T-helper 17 cell (primary cell): ENCODE measurements around the gene AGBL1. TPM values are rescaled to one million over a fixed set of nuclear protein-coding genes. Genes with fewer than 3 reads are reported as not detected.

Experiments
- ATAC-seq: fragments of 150-1000 bp; cut with Tn5 transposase; 2 replicates; pipeline ENCODE4 v1.10.0; 2021; ENCODE audit warnings: mild to moderate bottlenecking, moderate library complexity
- DNase-seq, 3 donors: peaks; one replicate each; pipeline versions ENCODE4 v3.0.0 to v3.0.0-alpha.2; 2020 to 2021
- H3K9me3 ChIP-seq: one replicate; pipeline ENCODE4 v1.7.0; 2013; ENCODE audit warnings: low read length, mild to moderate bottlenecking; ENCODE audit not compliant: control insufficient read depth, poor library complexity, severe bottlenecking
- H3K27ac Mint-ChIP-seq: one replicate; pipeline ENCODE4 v1.8.0; 2022; ENCODE audit warnings: mild to moderate bottlenecking, moderate library complexity, mixed read lengths
- H3K27me3 Mint-ChIP-seq: one replicate; pipeline ENCODE4 v1.8.0; 2022; ENCODE audit warnings: mixed read lengths
- H3K36me3 Mint-ChIP-seq: one replicate; pipeline ENCODE4 v1.8.0; 2022; ENCODE audit warnings: low read depth, mixed read lengths
- H3K4me1 Mint-ChIP-seq: one replicate; pipeline ENCODE4 v1.8.0; 2022; ENCODE audit warnings: mild to moderate bottlenecking, mixed read lengths
- H3K4me3 Mint-ChIP-seq: one replicate; pipeline ENCODE4 v1.8.0; 2022; ENCODE audit warnings: mild to moderate bottlenecking, moderate library complexity, mixed read lengths
- total RNA-seq, 4 donors: library from RNA in 2 of 4; stranded (reverse) in 2 of 4; gene quantifications; one replicate each; pipeline ENCODE4 v1.2.3 and lab custom pipeline; 2022 to 2026

The AGBL1 gene
- total RNA-seq, 2 donors from 2014 or later = not detected

DNA sequence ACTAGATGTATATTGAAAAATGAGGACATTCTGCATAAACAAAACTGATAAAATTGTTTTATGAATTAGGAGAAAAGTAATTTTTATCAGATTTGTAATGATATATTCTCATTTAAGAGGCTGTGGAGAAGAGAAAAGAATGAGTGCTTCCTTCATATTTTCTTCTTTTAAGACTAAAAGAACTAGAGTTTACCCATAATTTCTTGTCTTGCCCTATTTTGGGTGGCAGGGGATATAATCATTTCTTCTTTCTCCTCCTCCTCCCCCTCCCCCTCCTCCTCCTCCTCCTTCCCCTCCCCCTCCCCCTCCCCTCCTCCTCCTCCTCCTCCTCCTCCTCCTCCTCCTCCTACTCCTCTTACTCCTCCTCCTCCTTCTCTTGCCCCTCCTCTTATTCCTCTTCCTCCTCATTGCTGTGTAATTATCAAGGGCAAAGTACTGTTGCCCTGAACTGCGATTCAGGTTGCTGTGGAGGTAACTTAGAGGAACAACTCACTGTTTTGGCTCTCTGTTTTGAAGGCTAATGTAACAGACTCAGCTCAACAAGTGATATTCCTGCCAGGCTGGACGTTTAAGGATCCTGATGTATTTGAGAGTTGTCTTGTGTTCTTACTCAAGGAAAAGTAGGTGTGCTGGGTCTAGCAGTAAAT is 555.4 kb downstream of the AGBL1 start:
- no peaks in the 10 kb centered on the region for H3K9me3 ChIP-seq
- H3K4me1 Mint-ChIP-seq = no peaks in the 10 kb centered on the region
- no peak overlapping the region for H3K4me3 Mint-ChIP-seq
- ATAC-seq (no peak), DNase-seq (no peak)
- H3K27me3 Mint-ChIP-seq = no peaks in the 10 kb centered on the region
- H3K36me3 Mint-ChIP-seq = no peaks in the 10 kb centered on the region
- no peak overlapping the region for H3K27ac Mint-ChIP-seq

DNA sequence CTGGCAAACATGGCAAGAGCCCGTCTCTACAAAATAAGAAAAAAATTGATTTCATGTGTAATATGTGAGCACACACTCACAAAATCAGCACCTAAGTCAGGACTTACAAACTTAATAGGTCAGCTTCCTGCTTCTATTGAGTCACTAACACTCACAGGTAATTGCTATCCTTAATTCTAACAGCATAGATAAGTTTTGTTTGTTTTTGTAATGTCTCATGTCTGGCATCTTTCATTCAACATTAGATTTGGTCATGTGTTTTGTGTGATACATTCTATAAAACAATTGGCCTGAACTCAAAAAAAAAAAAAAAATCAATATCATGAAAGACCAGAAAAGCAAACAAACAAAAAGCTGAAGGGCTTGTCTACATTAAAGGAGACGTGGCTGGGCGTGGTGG is 564.7 kb downstream of the AGBL1 start:
- no peak for ATAC-seq

DNA sequence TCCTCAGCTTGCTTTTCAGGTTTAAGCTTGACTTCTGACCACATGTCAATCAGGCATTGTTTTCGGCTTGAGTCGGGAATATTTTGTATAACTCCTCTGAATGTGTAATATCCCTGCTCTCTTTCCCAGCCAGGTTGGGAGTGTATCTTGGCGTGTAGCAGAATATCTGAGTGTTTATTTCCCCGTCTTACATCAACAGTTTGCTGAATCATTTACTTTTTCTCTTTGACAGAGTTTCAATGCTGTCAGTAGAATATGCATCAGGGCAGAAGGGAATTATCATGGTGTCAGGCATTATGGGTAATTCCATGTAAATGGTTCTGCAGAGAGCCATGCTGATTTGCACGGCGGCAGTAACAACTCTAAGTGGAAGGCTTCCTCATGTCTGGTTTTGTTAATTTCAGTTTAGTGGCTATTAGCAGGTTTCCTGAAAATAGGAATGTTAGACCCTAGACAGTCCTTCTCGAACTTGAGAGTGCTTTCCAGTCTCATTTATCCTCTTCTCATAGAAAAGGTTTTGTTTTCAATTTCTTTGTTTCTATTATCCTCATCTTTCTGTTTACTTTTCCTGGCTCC is 566.3 kb downstream of the AGBL1 start:
- H3K36me3 Mint-ChIP-seq = no peaks in the 10 kb centered on the region
- ATAC-seq = no peak
- no peaks in the 10 kb centered on the region for H3K9me3 ChIP-seq
- H3K4me1 Mint-ChIP-seq = peaks cover 2% of the 10 kb centered on the region
- no peak overlapping the region for H3K4me3 Mint-ChIP-seq
- no peaks in the 10 kb centered on the region for H3K27me3 Mint-ChIP-seq
- DNase-seq = no peak
- H3K27ac Mint-ChIP-seq = no peak overlapping the region

More for the DNA sequence above, 564.7 kb downstream of the AGBL1 start:
- Mint-ChIP-seq H3K27me3 (no peaks in the 10 kb centered on the region), H3K36me3 (no peaks in the 10 kb centered on the region), H3K27ac (no peak overlapping the region), H3K4me1 (peaks cover 2% of the 10 kb centered on the region), H3K4me3 (no peak overlapping the region)
- H3K9me3 ChIP-seq = no peaks in the 10 kb centered on the region
- DNase-seq = no peak

DNA sequence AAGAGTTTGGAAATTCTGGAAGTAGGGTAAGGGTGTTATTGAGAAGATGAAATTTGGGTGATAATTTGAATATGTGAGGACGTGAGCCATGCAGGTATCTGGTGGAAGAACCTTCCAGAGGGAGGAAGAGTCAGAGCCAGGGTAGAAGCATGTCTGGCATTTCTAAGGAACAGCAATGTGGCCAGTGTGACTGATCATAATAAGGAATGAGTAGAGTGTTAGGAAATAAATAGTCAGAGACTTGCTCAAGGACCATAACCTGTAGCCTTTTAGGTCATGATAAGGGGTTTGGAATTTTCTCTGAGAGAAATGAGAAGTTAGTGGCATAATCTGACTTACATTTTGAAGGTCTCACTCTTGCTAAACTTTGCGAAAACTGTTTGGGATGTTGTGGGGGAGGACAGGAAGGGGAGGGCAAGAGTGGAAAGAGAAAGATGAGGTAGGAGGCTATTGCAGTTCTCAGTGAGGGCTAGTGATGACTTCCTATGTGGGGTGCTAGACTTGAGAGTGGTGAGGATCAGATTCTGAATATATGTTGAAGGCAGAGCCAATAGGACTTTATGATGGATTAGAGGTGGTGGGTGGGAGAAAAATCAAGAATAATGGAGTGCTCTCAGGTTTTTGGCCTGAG is 568.3 kb downstream of the AGBL1 start:
- H3K27ac Mint-ChIP-seq = no peak overlapping the region
- no peak for ATAC-seq
- H3K9me3 ChIP-seq = no peaks in the 10 kb centered on the region
- no peak for DNase-seq
- no peak overlapping the region for H3K4me3 Mint-ChIP-seq
- no peaks in the 10 kb centered on the region for H3K27me3 Mint-ChIP-seq
- no peaks in the 10 kb centered on the region for H3K36me3 Mint-ChIP-seq
- peaks cover 5% of the 10 kb centered on the region for H3K4me1 Mint-ChIP-seq

DNA sequence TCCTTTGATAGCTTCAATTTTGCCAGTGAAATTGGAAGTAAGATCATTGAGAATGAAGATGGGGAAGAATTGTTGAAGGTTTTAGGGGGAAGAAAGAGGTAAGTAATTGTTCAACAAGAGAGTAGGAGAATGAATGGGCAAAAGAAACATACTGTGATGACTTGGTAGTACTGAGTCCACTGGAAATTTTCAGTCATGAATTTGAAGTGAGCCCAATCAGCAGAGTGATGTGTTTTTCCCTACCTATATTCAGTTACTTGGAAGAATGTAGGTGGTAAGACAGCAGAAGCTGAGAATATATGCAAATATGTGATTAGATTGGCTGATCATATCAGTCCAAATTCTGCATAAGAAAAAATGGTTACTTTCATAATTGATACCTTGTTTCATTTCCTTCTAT is 569.6 kb downstream of the AGBL1 start:
- H3K9me3 ChIP-seq = no peaks in the 10 kb centered on the region
- H3K27ac Mint-ChIP-seq = no peak overlapping the region
- H3K4me3 Mint-ChIP-seq = no peak overlapping the region
- ATAC-seq (no peak), DNase-seq (no peak)
- H3K36me3 Mint-ChIP-seq = no peaks in the 10 kb centered on the region
- H3K27me3 Mint-ChIP-seq = no peaks in the 10 kb centered on the region
- peaks cover 18% of the 10 kb centered on the region for H3K4me1 Mint-ChIP-seq

DNA sequence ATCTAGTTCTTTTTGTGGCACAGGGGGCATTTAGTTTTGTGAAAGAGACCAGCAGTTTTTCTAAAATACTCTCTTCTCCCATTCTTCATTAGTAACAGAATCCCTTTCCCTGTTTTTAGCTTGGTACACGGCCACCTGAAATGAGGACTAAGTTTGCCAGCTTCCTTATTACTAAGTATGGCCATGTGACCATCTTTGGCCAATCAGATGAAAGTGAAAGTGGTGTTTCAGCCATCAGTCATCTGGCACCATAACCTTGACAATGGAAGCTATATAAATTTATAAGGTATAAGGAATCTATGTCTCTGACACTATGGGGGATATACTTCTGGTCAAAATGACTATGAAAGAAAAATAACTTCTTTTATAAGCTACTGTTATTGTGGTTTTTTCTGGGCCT is 570.4 kb downstream of the AGBL1 start:
- Mint-ChIP-seq H3K27me3 (no peaks in the 10 kb centered on the region), H3K4me3 (no peak overlapping the region), H3K4me1 (peaks cover 25% of the 10 kb centered on the region), H3K36me3 (no peaks in the 10 kb centered on the region), H3K27ac (no peak overlapping the region)
- ATAC-seq (no peak), DNase-seq (no peak)
- no peaks in the 10 kb centered on the region for H3K9me3 ChIP-seq

DNA sequence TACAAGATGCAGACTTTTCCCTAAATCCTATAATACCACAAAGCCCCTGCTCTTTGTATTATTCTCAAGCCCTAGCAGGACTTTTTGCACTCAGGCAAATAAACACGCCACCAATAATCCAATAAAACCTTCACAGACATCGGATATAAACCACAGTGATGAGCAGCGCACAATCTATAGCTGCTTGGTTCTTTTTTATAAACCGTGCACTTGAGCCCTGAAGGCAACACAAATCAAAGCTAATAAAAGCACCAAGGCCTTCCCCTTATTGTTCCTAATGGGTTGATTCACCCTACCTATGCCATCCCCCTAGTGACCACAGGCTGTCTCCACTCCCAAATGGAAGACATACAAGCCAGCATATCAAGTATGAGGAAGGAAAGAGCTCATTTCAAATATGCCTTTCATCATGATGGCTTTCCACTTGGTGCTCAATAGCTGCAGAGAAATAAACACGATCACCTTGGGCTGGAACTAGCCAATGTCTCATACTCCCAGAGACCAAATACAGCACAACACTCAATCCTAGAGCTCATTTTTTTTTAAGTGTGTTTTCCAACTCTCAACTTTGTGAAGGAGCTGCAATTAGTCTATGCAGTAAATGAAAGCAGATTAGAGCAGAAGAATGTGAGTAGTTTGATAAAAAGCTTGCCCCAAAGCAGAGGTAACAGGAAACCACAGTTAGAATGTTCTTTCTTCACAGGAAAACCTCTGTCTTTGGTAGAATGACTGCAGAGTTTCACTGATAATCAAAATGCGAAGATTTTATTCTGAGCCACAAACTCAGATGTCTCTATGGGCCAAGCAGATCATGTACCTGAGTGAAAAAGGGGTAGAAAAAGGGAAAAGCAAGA is 573.9 kb downstream of the AGBL1 start:
- H3K4me3 Mint-ChIP-seq = peak overlapping the region; percentile 77

DNA sequence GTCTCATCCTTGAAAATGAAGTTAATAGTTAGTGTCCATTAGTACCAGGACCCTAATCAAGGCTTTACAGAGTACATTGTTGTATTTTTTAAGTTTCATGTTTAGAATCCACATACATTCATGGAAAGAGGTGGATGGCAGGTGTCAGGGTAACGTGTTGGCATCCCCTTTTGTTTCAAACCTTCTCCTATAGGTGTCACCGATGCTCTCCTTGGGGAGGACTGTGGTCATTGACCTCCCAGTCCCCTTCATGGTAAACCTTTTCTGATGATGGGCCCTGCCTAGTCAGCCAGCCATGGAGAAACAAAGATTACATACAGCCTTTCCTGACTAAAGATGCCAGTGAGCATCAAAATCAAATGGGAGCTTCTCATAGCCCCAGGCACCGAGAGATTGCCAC is 574.8 kb downstream of the AGBL1 start:
- Mint-ChIP-seq H3K36me3 (peaks cover 2% of the 10 kb centered on the region), H3K27me3 (no peaks in the 10 kb centered on the region), H3K4me1 (peaks cover 38% of the 10 kb centered on the region), H3K4me3 (peak overlapping the region; percentile 77), H3K27ac (peak overlapping the region; percentile 87)
- no peak for ATAC-seq
- no peaks in the 10 kb centered on the region for H3K9me3 ChIP-seq
- no peak for DNase-seq

More for the DNA sequence above, 573.9 kb downstream of the AGBL1 start:
- Mint-ChIP-seq H3K27me3 (no peaks in the 10 kb centered on the region), H3K27ac (peak overlapping the region; percentile 87), H3K36me3 (peaks cover 2% of the 10 kb centered on the region), H3K4me1 (peaks cover 38% of the 10 kb centered on the region)
- ATAC-seq = peak; percentile 89
- H3K9me3 ChIP-seq = no peaks in the 10 kb centered on the region
- no peak for DNase-seq

DNA sequence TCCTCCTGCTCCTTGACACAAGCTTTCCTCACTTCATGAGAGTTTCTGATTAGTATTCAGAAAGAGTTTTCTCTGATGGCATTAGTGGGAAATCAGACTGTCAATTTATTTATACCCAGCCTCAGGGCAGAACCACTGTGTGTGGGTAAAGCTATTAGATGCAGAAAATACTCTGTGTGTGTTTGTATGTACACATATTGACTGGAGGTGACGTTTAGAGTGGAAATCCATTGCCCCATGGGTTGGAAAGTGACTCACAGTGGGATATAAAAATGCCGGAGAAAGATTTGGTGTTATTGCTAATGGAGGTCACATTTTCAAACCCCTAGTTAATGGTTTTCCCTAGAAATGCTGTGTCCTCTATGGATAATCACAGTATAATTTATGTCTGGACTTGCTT is 577.6 kb downstream of the AGBL1 start:
- no peak for DNase-seq
- peak overlapping the region; percentile 8 for H3K27ac Mint-ChIP-seq
- peaks cover 35% of the 10 kb centered on the region for H3K4me1 Mint-ChIP-seq
- H3K4me3 Mint-ChIP-seq = no peak overlapping the region
- no peak for ATAC-seq
- peaks cover 2% of the 10 kb centered on the region for H3K36me3 Mint-ChIP-seq
- H3K9me3 ChIP-seq = no peaks in the 10 kb centered on the region
- no peaks in the 10 kb centered on the region for H3K27me3 Mint-ChIP-seq

DNA sequence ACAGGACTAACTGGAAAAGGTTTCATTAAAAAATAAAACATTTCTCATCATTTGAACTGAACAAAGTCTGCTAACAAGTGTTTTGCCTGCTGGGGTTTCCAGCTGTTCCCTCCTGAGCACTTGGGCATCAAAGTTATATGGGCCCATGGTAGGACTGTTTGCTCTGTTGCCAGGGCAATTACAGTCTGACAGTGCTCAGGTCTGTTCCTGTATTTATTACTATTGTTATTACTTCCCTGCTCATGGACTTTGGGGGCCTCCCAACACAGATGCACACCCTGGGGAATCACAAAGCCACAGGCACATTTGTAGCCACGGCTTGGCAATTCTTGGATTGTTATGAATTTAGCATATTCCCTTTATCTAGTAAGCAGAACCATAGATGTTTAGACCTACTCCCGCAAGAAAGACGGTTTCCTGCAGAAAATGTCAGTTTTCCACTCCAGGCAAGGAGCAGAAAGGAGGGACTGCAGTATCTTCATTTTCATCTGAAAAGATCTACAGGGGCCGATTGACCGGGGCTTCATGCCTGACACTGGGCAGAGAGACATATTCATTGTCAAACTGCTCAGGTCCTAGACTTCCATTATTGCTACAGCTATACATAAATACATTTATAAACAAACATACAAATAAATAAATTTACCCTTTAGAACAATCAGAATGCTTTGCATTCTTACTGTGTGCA is 580.2 kb downstream of the AGBL1 start:
- H3K36me3 Mint-ChIP-seq = peaks cover 2% of the 10 kb centered on the region
- H3K27ac Mint-ChIP-seq = no peak overlapping the region
- H3K4me1 Mint-ChIP-seq = peaks cover 22% of the 10 kb centered on the region
- no peaks in the 10 kb centered on the region for H3K9me3 ChIP-seq
- DNase-seq = no peak
- no peak overlapping the region for H3K4me3 Mint-ChIP-seq
- ATAC-seq = no peak
- no peaks in the 10 kb centered on the region for H3K27me3 Mint-ChIP-seq

DNA sequence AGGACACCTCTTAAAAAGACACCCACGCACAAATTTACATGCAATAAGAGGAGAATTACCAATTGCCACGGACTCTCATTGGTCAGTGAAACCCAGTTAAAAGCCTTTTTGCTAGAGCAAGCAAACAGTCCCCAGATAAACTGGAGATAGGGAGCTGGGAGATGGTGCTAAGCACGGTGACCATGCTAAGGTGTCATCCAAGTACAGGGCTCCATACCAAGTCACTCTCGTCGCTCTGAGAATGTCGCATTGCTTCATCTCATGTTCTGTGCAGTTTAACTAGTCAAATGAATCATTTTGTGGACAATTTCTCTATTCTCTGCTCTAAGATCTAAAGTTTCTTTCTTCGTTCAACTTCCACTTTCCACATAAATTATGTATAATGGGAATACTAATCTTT is 581.9 kb downstream of the AGBL1 start:
- no peak overlapping the region for H3K4me3 Mint-ChIP-seq
- DNase-seq = no peak
- H3K36me3 Mint-ChIP-seq = peaks cover 2% of the 10 kb centered on the region
- no peak for ATAC-seq
- no peaks in the 10 kb centered on the region for H3K27me3 Mint-ChIP-seq
- peaks cover 11% of the 10 kb centered on the region for H3K4me1 Mint-ChIP-seq
- no peaks in the 10 kb centered on the region for H3K9me3 ChIP-seq
- no peak overlapping the region for H3K27ac Mint-ChIP-seq

DNA sequence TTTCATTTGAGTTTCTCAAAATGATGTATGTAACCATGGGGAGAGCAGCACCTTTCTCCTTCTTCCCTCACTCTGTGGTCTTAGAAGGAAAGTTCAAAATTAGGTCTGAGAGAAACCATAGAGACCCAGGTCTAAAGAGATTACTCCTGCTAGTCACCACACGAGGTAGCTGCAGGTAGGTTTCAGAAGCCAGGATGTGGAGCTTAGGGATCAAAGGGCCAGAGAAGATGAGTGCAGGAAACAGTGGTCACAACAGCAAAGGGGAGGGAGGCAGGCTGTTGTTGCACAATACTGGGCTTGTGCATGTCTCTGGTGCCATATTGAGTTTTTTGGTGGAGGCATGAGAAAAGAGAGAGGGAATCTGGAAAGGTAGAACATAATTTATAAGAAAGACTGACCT is 583.6 kb downstream of the AGBL1 start:
- H3K9me3 ChIP-seq = no peaks in the 10 kb centered on the region
- Mint-ChIP-seq H3K36me3 (no peaks in the 10 kb centered on the region), H3K4me3 (peak overlapping the region; percentile 25), H3K4me1 (peaks cover 6% of the 10 kb centered on the region), H3K27me3 (no peaks in the 10 kb centered on the region), H3K27ac (peak overlapping the region; percentile 1)
- peak; percentile 59 for ATAC-seq
- DNase-seq = no peak

DNA sequence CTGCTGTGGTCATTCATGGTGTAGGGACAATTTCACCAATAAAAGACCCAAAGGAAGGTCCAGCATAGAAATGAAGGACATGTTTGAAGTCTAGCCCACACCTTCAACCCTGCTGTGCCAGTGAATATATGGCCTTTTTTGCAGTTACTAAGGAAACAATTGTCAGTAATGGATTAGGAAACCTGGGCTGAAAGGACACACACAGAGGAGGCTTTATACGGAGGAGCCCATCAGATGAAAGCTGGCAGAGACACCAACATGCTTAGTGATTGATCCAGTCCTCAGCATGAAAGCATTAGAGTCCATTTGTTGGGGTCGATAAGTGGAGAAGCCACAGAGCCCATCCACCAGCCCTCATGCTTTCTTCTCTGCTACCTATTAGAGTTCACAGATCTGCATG is 584.3 kb downstream of the AGBL1 start:
- DNase-seq (no peak), ATAC-seq (no peak)
- Mint-ChIP-seq H3K36me3 (no peaks in the 10 kb centered on the region), H3K27me3 (no peaks in the 10 kb centered on the region), H3K4me1 (peaks cover 6% of the 10 kb centered on the region), H3K4me3 (no peak overlapping the region), H3K27ac (no peak overlapping the region)
- no peaks in the 10 kb centered on the region for H3K9me3 ChIP-seq
